GM23338 (cell line): ENCODE data around the gene SNN. TPM values are rescaled to one million over a fixed set of nuclear protein-coding genes. Genes with fewer than 3 reads are reported as not detected.

ENCODE experiments used
- ATAC-seq: fragments of 200-7000 bp; cut with Tn5 transposase; 3 replicates; pipeline ENCODE4 v1.9.1; 2020
- DNase-seq: peaks from one replicate; pipeline ENCODE4 v3.0.0-alpha.2; 2015; ENCODE audit warnings: low spot score
- H2AFZ ChIP-seq: fragments of 200-600 bp; sonication (generic); 2 replicates; pipeline ENCODE4 v1.8.0; 2016; ENCODE audit warnings: antibody characterized with exemption, mild to moderate bottlenecking, moderate library complexity
- H3F3A ChIP-seq: fragments of 200-600 bp; sonication (generic); replicated peaks from 2 replicates; pipeline ENCODE4 v1.8.0; 2017; ENCODE audit warnings: antibody characterized with exemption, mixed run types, low read depth
- H3K27ac ChIP-seq: fragments of 200-600 bp; sonication (generic); 2 replicates; pipeline ENCODE4 v1.6.1; 2016; ENCODE audit warnings: low read depth
- H3K27me3 ChIP-seq: fragments of 200-600 bp; sonication (generic); 2 replicates; pipeline ENCODE4 v1.8.0; 2016; ENCODE audit warnings: mild to moderate bottlenecking, mixed run types, moderate library complexity; ENCODE audit not compliant: insufficient read depth
- H3K36me3 ChIP-seq: fragments of 200-600 bp; sonication (generic); 2 replicates; pipeline ENCODE4 v1.8.0; 2016; ENCODE audit warnings: mild to moderate bottlenecking; ENCODE audit not compliant: insufficient read depth
- H3K4me1 ChIP-seq: fragments of 200-600 bp; sonication (generic); 2 replicates; pipeline ENCODE4 v1.8.0; 2016; ENCODE audit warnings: mild to moderate bottlenecking, moderate library complexity; ENCODE audit not compliant: insufficient read depth
- H3K4me2 ChIP-seq: fragments of 200-600 bp; sonication (generic); 2 replicates; pipeline ENCODE4 v1.7.1; 2017; ENCODE audit warnings: mixed run types
- H3K4me3 ChIP-seq: fragments of 200-600 bp; sonication (generic); 2 replicates; pipeline ENCODE4 v1.6.1; 2016; ENCODE audit warnings: mixed run types
- H3K79me2 ChIP-seq: fragments of 200-600 bp; sonication (generic); replicated peaks from 2 replicates; pipeline ENCODE4 v1.8.0; 2017; ENCODE audit warnings: mild to moderate bottlenecking; ENCODE audit not compliant: insufficient read depth
- H3K9me2 ChIP-seq: fragments of 200-600 bp; sonication (generic); 2 replicates; pipeline ENCODE4 v1.8.0; 2017; ENCODE audit not compliant: insufficient read depth
- H4K20me1 ChIP-seq: fragments of 200-600 bp; sonication (generic); replicated peaks from 2 replicates; pipeline ENCODE4 v1.8.0; 2017; ENCODE audit warnings: mild to moderate bottlenecking; ENCODE audit not compliant: insufficient read depth
- H3K27ac Mint-ChIP-seq: 2 replicates; pipeline ENCODE4 v1.8.0; 2020; ENCODE audit warnings: inconsistent platforms, mild to moderate bottlenecking, moderate library complexity, mixed read lengths
- H3K27me3 Mint-ChIP-seq: 3 replicates; pipeline ENCODE4 v1.8.0; 2022; ENCODE audit warnings: low read depth, mild to moderate bottlenecking, moderate library complexity, mixed read lengths, inconsistent platforms; ENCODE audit not compliant: insufficient read depth, poor library complexity
- H3K36me3 Mint-ChIP-seq: 3 replicates; pipeline ENCODE4 v1.8.0; 2021; ENCODE audit warnings: low read depth, mild to moderate bottlenecking, inconsistent platforms, moderate library complexity, mixed read lengths
- H3K4me1 Mint-ChIP-seq: 3 replicates; pipeline ENCODE4 v1.8.0; 2020; ENCODE audit warnings: mild to moderate bottlenecking, inconsistent platforms, mixed read lengths
- H3K4me3 Mint-ChIP-seq: 3 replicates; pipeline ENCODE4 v1.8.0; 2021; ENCODE audit warnings: moderate library complexity, mild to moderate bottlenecking, inconsistent platforms, mixed read lengths
- H3K9me3 Mint-ChIP-seq: 3 replicates; pipeline ENCODE4 v1.8.0; 2020; ENCODE audit warnings: moderate library complexity, mild to moderate bottlenecking, inconsistent platforms, mixed read lengths
- CREB1 ChIP-seq: fragments of 250-450 bp; sonication (Bioruptor Pico); IDR thresholded peaks from 2 replicates; pipeline ENCODE4 v1.5.0; 2020; ENCODE audit warnings: low read depth, mild to moderate bottlenecking, moderate library complexity
- EZH2phosphoT487 ChIP-seq: fragments of 200-600 bp; sonication (generic); IDR thresholded peaks from one replicate; pipeline ENCODE4 v1.8.1; 2018; ENCODE audit warnings: antibody characterized with exemption; ENCODE audit not compliant: unreplicated experiment
- POLR2AphosphoS5 ChIP-seq: IDR thresholded peaks from 2 replicates; pipeline ENCODE4 v1.6.1; 2016; ENCODE audit warnings: antibody characterized with exemption, low read depth
- ZNF114 ChIP-seq: fragments of 250-450 bp; sonication (Bioruptor Pico); IDR thresholded peaks from 2 replicates; pipeline ENCODE4 v1.5.0; 2020; ENCODE audit warnings: mild to moderate bottlenecking, moderate library complexity
- ZNF331 ChIP-seq: fragments of 250-450 bp; sonication (Bioruptor Pico); IDR thresholded peaks from 2 replicates; pipeline ENCODE4 v1.5.0; 2020; ENCODE audit warnings: low read depth, mild to moderate bottlenecking, moderate library complexity
- polyA plus RNA-seq: library from polyadenylated mRNA; unstranded; fragments of >200 nt; fragmentation: Nextera tagmentation; extraction: Ambion mirVana; gene quantifications from 2 replicates; pipeline ENCODE4 v1.2.1, GENCODE V29; 2016
- total RNA-seq: library from RNA; depleted of rRNA; stranded (reverse); fragments of >200 nt; shearing (Covaris generic); gene quantifications from 2 replicates; pipeline ENCODE4 v1.2.3, GENCODE V29; 2014
- TF ChIP-seq, protein P1 (sequence below): fragments of 250-450 bp; sonication (Bioruptor Pico); IDR thresholded peaks from 2 replicates; pipeline ENCODE4 v1.5.0; 2020; ENCODE audit warnings: mild to moderate bottlenecking, moderate library complexity
- TF ChIP-seq, protein P2 (sequence below): IDR thresholded peaks from one replicate; pipeline ENCODE4 v1.6.1; 2018; ENCODE audit warnings: antibody characterized with exemption; ENCODE audit not compliant: unreplicated experiment

SNN gene
- total and polyA plus RNA-seq, 2 experiments from 2014 or later: 19.0 to 63.3 TPM

DNA sequence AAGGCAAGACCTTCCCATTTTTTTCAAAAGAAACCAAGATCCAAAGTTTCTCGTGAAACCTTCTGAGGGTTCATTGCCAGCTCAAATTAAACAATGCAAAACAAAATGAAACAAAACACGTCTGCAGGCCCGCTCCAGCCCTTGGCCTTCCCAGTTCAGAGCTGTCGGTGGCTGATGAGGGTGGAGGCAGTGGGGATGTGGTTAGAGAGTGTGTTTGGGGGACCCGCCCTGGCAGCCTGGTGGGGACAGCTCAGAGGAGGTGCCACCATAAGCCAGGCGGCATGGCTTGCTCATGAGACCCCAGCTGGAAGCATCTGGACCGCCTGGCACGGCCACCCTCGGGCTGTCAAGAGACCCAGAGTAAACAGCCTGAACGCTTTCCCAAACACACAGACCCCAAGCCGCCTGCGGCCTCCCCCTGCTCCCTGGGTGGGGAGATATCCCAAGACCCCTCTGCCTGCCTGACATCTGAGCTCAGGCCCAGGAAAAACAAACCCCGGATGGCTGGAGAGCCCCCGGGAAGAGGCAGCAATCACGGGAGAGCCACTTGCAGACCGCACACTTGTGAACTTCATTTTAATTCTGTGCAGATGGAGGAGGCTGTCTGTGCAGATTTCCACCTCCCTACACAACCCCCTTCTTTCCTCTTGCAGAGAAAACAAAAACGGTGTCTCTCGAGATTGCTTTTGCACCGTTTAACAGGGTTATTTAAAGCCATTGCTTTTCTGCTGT is 46.2 kb upstream of the SNN start (continued):
- TF ChIP-seq, protein P1, sequence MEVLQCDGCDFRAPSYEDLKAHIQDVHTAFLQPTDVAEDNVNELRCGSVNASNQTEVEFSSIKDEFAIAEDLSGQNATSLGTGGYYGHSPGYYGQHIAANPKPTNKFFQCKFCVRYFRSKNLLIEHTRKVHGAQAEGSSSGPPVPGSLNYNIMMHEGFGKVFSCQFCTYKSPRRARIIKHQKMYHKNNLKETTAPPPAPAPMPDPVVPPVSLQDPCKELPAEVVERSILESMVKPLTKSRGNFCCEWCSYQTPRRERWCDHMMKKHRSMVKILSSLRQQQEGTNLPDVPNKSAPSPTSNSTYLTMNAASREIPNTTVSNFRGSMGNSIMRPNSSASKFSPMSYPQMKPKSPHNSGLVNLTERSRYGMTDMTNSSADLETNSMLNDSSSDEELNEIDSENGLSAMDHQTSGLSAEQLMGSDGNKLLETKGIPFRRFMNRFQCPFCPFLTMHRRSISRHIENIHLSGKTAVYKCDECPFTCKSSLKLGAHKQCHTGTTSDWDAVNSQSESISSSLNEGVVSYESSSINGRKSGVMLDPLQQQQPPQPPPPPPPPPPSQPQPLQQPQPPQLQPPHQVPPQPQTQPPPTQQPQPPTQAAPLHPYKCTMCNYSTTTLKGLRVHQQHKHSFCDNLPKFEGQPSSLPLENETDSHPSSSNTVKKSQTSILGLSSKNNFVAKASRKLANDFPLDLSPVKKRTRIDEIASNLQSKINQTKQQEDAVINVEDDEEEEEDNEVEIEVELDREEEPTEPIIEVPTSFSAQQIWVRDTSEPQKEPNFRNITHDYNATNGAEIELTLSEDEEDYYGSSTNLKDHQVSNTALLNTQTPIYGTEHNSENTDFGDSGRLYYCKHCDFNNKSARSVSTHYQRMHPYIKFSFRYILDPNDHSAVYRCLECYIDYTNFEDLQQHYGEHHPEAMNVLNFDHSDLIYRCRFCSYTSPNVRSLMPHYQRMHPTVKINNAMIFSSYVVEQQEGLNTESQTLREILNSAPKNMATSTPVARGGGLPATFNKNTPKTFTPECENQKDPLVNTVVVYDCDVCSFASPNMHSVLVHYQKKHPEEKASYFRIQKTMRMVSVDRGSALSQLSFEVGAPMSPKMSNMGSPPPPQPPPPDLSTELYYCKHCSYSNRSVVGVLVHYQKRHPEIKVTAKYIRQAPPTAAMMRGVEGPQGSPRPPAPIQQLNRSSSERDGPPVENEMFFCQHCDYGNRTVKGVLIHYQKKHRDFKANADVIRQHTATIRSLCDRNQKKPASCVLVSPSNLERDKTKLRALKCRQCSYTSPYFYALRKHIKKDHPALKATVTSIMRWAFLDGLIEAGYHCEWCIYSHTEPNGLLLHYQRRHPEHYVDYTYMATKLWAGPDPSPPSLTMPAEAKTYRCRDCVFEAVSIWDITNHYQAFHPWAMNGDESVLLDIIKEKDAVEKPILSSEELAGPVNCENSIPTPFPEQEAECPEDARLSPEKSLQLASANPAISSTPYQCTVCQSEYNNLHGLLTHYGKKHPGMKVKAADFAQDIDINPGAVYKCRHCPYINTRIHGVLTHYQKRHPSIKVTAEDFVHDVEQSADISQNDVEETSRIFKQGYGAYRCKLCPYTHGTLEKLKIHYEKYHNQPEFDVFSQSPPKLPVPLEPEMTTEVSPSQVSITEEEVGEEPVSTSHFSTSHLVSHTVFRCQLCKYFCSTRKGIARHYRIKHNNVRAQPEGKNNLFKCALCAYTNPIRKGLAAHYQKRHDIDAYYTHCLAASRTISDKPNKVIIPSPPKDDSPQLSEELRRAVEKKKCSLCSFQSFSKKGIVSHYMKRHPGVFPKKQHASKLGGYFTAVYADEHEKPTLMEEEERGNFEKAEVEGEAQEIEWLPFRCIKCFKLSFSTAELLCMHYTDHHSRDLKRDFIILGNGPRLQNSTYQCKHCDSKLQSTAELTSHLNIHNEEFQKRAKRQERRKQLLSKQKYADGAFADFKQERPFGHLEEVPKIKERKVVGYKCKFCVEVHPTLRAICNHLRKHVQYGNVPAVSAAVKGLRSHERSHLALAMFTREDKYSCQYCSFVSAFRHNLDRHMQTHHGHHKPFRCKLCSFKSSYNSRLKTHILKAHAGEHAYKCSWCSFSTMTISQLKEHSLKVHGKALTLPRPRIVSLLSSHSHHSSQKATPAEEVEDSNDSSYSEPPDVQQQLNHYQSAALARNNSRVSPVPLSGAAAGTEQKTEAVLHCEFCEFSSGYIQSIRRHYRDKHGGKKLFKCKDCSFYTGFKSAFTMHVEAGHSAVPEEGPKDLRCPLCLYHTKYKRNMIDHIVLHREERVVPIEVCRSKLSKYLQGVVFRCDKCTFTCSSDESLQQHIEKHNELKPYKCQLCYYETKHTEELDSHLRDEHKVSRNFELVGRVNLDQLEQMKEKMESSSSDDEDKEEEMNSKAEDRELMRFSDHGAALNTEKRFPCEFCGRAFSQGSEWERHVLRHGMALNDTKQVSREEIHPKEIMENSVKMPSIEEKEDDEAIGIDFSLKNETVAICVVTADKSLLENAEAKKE: no peak
- TF ChIP-seq ZNF114 (CRISPR knock-in tag) (no peak), CREB1 (CRISPR knock-in tag) (no peak), ZNF331 (no peak), EZH2phosphoT487 (no peak)

DNA sequence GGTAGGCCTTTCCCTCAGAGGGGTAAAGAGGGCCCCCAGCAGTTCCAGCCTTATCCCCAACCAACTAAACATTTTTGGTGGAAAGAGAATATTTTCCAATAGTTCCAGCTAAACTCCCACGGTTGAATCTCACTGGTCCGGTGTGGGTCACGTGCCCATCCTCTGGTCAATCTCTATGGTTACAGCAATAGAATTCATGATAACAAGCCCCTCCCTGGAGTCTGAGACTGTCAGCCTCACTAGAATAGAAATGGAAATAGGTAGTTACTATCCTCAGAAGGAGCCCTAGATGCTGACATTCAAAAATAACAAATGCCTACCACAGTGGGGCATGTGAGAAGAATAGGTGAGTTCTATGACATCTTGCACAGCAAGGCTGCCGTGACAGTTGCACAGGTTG is 44.0 kb upstream of the SNN start:
- Histone ChIP-seq H3K27ac (no peak overlapping the region), H3K36me3 (no peaks in the 10 kb centered on the region), H3F3A (no peaks in the 10 kb centered on the region), H3K4me3 (no peak overlapping the region), H2AFZ (no peak overlapping the region), H3K27me3 (no peaks in the 10 kb centered on the region), H4K20me1 (no peaks in the 10 kb centered on the region), H3K79me2 (no peaks in the 10 kb centered on the region), H3K9me2 (no peaks in the 10 kb centered on the region), H3K4me1 (peaks cover 7% of the 10 kb centered on the region; the same call in 1 of the 2 replicates), H3K4me2 (no peak overlapping the region)
- no peak for ATAC-seq
- TF ChIP-seq, protein P2, sequence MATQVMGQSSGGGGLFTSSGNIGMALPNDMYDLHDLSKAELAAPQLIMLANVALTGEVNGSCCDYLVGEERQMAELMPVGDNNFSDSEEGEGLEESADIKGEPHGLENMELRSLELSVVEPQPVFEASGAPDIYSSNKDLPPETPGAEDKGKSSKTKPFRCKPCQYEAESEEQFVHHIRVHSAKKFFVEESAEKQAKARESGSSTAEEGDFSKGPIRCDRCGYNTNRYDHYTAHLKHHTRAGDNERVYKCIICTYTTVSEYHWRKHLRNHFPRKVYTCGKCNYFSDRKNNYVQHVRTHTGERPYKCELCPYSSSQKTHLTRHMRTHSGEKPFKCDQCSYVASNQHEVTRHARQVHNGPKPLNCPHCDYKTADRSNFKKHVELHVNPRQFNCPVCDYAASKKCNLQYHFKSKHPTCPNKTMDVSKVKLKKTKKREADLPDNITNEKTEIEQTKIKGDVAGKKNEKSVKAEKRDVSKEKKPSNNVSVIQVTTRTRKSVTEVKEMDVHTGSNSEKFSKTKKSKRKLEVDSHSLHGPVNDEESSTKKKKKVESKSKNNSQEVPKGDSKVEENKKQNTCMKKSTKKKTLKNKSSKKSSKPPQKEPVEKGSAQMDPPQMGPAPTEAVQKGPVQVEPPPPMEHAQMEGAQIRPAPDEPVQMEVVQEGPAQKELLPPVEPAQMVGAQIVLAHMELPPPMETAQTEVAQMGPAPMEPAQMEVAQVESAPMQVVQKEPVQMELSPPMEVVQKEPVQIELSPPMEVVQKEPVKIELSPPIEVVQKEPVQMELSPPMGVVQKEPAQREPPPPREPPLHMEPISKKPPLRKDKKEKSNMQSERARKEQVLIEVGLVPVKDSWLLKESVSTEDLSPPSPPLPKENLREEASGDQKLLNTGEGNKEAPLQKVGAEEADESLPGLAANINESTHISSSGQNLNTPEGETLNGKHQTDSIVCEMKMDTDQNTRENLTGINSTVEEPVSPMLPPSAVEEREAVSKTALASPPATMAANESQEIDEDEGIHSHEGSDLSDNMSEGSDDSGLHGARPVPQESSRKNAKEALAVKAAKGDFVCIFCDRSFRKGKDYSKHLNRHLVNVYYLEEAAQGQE: no peak
- no peak for TF ChIP-seq POLR2AphosphoS5
- peaks cover 8% of the 10 kb centered on the region for H3K4me1 Mint-ChIP-seq
- DNase-seq: no peak
- H3K36me3 Mint-ChIP-seq: no peaks in the 10 kb centered on the region; the same call in 2 of the 3 replicates
- peaks cover 5% of the 10 kb centered on the region for H3K27me3 Mint-ChIP-seq
- H3K4me3 Mint-ChIP-seq: no peak overlapping the region
- H3K27ac Mint-ChIP-seq: no peak overlapping the region
- peaks cover 4% of the 10 kb centered on the region; the same call in 1 of the 3 replicates for H3K9me3 Mint-ChIP-seq
